ENCODE results near the gene CERK. TPM values are rescaled to one million over a fixed set of nuclear protein-coding genes. Genes with fewer than 3 reads are reported as not detected.
"Not testable (repeated sequence)": the region's sequence is repeated elsewhere in the genome, so short reads cannot be mapped to it uniquely, and the experiment has no call there.

The CERK gene
- total RNA-seq, 1 donor from 2014 or later = 50.7 TPM

DNA sequence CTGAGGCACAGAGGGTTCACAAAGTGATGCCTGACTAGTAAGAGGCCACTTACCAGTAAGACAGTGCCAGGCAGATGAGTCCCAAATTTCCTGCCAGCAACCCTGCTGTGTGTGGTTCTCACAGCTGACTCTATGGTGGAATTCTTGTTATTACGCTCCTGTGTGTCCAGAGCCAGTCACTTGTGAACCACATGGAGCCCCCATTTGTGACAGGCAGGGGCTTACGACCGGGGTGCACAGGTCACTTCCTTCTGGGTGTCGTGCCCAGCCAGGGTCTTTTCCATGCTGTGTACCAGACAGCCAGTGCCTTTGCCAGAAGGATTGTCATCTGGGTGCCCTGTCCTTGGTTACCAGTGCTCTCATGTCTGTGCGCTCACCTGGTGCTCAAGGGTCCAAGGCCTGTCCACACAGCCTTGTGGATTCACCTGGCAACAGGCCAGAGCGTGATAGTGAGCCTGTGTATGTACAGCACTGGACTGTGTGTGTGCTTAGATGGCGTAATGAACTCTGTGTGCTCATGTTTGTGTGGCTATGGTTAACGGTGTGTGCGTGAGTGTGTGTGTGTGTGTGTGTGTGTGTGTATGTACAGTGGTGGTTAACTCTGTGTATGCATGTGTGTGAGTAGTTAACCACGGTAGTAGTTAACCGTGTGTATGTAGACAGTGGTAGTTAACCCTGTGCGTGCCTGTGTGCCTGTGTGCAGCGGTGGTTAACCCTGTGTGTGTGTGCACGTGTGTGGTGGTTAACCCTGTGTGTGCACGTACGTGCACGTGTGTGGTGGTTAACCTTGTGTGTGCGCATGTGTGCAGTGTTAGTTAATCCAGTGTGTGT lies 99.2 kb downstream of the CERK start:
- Mint-ChIP-seq H3K27me3 (ENCODE audit: low read depth) (no peaks in the 10 kb centered on the region), H3K4me1 (peaks cover 6% of the 10 kb centered on the region), H3K9me3 (peaks cover 7% of the 10 kb centered on the region), H3K27ac (no peak overlapping the region), H3K36me3 (peaks cover 11% of the 10 kb centered on the region), H3K4me3 (no peak overlapping the region)
- DNase-seq (ENCODE audit: low spot score in 2 of 2, unreplicated experiment in 2 of 2) = no peak
- TF ChIP-seq, protein P1, sequence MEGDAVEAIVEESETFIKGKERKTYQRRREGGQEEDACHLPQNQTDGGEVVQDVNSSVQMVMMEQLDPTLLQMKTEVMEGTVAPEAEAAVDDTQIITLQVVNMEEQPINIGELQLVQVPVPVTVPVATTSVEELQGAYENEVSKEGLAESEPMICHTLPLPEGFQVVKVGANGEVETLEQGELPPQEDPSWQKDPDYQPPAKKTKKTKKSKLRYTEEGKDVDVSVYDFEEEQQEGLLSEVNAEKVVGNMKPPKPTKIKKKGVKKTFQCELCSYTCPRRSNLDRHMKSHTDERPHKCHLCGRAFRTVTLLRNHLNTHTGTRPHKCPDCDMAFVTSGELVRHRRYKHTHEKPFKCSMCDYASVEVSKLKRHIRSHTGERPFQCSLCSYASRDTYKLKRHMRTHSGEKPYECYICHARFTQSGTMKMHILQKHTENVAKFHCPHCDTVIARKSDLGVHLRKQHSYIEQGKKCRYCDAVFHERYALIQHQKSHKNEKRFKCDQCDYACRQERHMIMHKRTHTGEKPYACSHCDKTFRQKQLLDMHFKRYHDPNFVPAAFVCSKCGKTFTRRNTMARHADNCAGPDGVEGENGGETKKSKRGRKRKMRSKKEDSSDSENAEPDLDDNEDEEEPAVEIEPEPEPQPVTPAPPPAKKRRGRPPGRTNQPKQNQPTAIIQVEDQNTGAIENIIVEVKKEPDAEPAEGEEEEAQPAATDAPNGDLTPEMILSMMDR (IDR thresholded peaks at IDR 0.05; ENCODE audit: unreplicated experiment) = no peak

DNA sequence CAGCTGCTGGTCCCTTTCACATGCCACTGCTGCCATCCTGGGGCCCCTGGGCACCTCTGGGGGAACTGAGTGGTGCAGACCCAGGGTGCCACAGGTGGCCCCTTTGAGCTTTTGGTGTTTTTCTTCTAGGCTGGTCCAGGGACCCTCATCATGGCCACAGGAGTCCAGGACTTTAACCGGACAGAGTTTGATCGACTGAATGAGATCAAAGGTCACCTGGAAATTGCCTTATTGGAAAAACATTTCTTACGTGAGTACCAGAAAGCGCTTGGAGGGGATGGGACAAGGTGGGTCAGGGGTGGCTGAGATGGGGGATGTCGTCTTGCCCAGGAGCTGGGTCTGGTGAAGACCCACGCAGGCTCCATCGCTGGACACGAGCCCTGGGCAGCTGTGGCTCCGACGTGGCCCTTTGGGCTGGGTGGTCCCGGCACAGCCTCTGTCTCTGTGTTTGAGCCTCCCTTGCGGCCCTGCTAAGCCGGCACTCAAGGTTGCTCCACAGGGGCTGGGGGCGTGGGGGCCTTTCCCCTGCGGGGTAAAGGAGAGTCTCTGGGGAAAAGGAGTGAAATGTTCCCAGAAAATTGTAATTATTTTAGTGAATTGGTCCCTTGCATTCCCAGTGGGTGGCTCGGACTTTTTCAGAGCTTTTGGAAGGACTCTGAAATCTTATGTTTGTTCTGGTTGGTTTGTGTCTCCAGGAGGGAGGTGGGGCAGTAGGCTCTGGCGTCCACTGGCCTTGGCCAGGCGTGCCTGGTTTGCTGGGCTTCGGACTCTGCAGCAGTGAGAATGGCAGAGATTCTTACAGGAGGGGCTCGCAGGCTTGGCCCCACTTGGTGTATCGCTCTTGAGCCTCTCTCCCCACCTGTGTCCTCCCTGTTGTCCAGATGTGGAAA lies 100.1 kb downstream of the CERK start:
- TF ChIP-seq, protein P1 (IDR thresholded peaks at IDR 0.05; ENCODE audit: unreplicated experiment) = no peak
- Mint-ChIP-seq H3K4me3 (no peak overlapping the region), H3K27ac (no peak overlapping the region), H3K4me1 (peaks cover 8% of the 10 kb centered on the region), H3K27me3 (ENCODE audit: low read depth) (no peaks in the 10 kb centered on the region), H3K9me3 (peaks cover under 1% of the 10 kb centered on the region), H3K36me3 (peaks cover 5% of the 10 kb centered on the region)
- DNase-seq (ENCODE audit: low spot score in 2 of 2, unreplicated experiment in 2 of 2) = no peak

DNA sequence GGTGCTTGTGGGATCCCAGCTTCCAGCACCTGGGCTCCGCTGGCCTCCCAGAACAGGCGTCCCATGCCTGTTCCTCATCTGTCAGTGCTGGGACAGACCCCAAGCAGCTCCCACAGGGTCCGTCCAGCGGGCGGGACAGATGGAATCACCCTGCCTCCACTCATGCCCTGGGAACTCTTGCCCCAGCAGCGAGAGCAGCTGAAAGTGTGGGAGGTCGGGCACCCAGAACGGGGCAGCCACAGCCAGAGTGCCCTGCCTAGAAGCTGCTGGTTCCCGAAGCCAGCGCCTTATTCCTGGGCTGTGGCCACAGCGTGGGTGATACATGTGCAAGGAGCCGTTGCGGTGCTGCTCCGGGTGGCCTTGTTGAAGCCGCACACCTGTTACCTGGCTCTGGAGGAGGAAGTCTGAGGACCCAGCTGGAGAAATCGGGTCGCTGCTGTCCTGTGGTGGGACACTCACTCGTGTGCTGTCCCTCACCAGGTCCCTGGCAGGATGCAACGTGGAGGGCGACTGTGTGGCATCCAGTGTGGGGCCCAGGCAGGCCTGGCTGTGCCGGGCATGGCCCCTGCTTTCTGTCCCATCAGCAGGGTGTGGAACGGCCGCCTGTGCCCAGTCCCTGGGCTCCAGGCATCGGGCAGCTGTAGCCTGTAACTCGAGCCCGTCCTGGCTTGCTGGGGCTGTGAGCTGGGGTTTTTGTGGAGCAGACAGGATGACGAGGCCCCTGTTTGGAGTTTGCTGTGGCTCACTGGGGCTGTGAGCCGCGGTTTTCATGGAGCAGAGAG lies 101.6 kb downstream of the CERK start:
- no peak overlapping the region for H3K27ac Mint-ChIP-seq
- H3K4me3 Mint-ChIP-seq = no peak overlapping the region
- H3K4me1 Mint-ChIP-seq = peaks cover 8% of the 10 kb centered on the region
- DNase-seq (ENCODE audit: low spot score in 2 of 2, unreplicated experiment in 2 of 2) = no peak
- TF ChIP-seq, protein P1 (IDR thresholded peaks at IDR 0.05; ENCODE audit: unreplicated experiment) = no peak
- H3K36me3 Mint-ChIP-seq = peaks cover under 1% of the 10 kb centered on the region
- no peaks in the 10 kb centered on the region for H3K9me3 Mint-ChIP-seq
- H3K27me3 Mint-ChIP-seq (ENCODE audit: low read depth) = no peaks in the 10 kb centered on the region

DNA sequence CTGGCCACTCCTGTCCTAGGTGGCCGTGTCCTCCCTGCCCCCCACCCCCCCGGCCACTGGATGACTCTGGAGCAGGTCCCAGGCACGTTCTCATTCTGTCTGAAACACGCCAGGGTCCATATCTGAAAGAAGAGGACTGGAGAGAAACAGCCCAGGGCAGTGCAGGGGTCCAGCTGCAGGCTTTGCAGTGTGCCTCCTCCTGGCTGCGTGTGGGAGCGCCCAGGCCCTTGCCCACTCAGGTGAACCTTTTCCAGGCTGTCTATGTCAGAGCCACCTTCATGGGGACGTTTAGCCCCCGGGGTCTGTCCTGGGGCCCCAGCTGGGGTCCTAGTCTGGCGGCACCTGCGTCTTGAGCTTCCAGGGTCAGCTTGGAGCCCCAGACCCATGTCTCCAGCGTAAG lies 102.3 kb downstream of the CERK start:
- H3K27me3 Mint-ChIP-seq (ENCODE audit: low read depth) = no peaks in the 10 kb centered on the region
- TF ChIP-seq, protein P1 (IDR thresholded peaks at IDR 0.05; ENCODE audit: unreplicated experiment) = no peak
- peaks cover 3% of the 10 kb centered on the region for H3K36me3 Mint-ChIP-seq
- peaks cover 8% of the 10 kb centered on the region for H3K4me1 Mint-ChIP-seq
- no peak for DNase-seq (ENCODE audit: low spot score in 2 of 2, unreplicated experiment in 2 of 2)
- no peaks in the 10 kb centered on the region for H3K9me3 Mint-ChIP-seq
- H3K4me3 Mint-ChIP-seq = no peak overlapping the region
- H3K27ac Mint-ChIP-seq = no peak overlapping the region

GRCh38 chr22:46634973-46635685 lies 102.9 kb downstream of the CERK start:
- not testable (repeated sequence) for H3K9me3 Mint-ChIP-seq; H3K4me1 Mint-ChIP-seq; H3K4me3 Mint-ChIP-seq; H3K36me3 Mint-ChIP-seq; DNase-seq (ENCODE audit: low spot score in 2 of 2, unreplicated experiment in 2 of 2); H3K27me3 Mint-ChIP-seq (ENCODE audit: low read depth); H3K27ac Mint-ChIP-seq

Other genes starting within 250 kb of the CERK start
- 17.8 to 18.8 TPM (median 18.4 TPM) in 3 replicates for gene CELSR1, start 200.6 kb downstream of the CERK start, total RNA-seq
- 58.3 to 63.0 TPM (median 60.5 TPM) in 3 replicates for gene GRAMD4, start 117.9 kb downstream of the CERK start, total RNA-seq
- 26.2 to 26.7 TPM (median 26.6 TPM) in 3 replicates for gene TBC1D22A, start 24.4 kb upstream of the CERK start, total RNA-seq

Data from mesothelial cell of epicardium (in vitro differentiated cells).